Erythroblast (primary cell): ENCODE results near the gene TMEM169.
"Not testable (repeated sequence)": the region's sequence is repeated elsewhere in the genome, so short reads cannot be mapped to it uniquely, and the experiment has no call there.

Source experiments
- DNase-seq, 2 experiments: peaks; one replicate each; lab custom pipeline; 2025; lab: John Stamatoyannopoulos, UW
- GATA1 ChIP-seq: IDR thresholded peaks from 2 replicates; pipeline ENCODE4 v1.6.1; 2011; ENCODE audit warnings: low read depth, mild to moderate bottlenecking, control low read depth, low read length, moderate library complexity
- POLR2A ChIP-seq: IDR thresholded peaks from 2 replicates; pipeline ENCODE4 v1.6.1; 2011; ENCODE audit warnings: mild to moderate bottlenecking, low read length

TMEM169 gene

DNA sequence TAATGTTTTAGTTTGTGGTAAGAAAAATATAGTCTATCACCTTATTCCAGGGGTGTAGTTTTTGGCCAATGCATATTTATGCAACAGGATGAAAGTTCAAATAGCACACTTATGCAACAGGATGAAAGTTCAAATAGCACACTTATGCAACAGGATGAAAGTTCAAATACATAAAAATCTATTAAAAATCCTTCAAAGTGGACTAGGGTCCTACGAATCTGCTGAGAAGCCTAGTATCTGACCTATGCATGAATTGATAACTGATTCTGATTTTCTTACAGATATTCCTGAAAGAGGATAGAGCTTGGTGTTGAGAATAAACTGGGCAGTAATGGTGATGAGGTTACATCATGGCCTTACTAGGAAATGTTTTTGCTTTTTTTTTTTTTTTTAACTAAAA is 2.9 kb upstream of the TMEM169 start:
- DNase-seq, result peak in 1 of 2 experiments; percentile 45
- no peak for TF ChIP-seq GATA1

DNA sequence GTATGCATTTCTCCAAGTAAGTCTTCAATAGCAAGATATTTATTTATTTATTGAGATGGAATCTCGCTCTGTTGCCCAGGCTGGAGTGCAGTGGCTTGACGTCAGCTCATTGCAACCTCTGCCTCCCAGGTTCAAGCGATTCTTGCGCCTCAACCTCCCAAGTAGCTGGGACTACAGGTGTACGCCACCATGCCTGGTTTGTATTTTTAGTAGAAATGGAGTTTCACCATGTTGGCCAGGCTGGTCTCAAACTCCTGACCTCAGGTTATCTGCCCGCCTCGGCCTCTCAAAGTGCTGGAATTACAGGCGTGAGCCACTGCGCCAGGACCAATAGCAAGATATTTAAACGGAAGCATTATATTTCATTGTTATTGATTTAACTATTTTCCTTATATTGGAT is 1.7 kb upstream of the TMEM169 start:
- DNase-seq, result not testable (repeated sequence)

- no peak for DNase-seq
- no peak for TF ChIP-seq POLR2A
- TF ChIP-seq GATA1, result no peak
Observed at GRCh38 chr2:216081012-216081411, 707 bp upstream of the TMEM169 start.

- TF ChIP-seq POLR2A (no peak), GATA1 (no peak)
- DNase-seq, result no peak
Observed at GRCh38 chr2:216082117-216082711, 495 bp downstream of the TMEM169 start.

GRCh38 chr2:216082805-216083204 is 1.1 kb downstream of the TMEM169 start:
- DNase-seq, result peak in 1 of 2 experiments; percentile 6
- TF ChIP-seq POLR2A (no peak), GATA1 (no peak)

- no peak for DNase-seq
- TF ChIP-seq POLR2A, result no peak
- TF ChIP-seq GATA1, result no peak
Observed at GRCh38 chr2:216083464-216084281, 2.0 kb downstream of the TMEM169 start.

- DNase-seq, result no peak
- TF ChIP-seq GATA1, result no peak
- no peak for TF ChIP-seq POLR2A
Observed at GRCh38 chr2:216084547-216084946, 2.8 kb downstream of the TMEM169 start.

GRCh38 chr2:216086207-216086893 is 4.6 kb downstream of the TMEM169 start:
- DNase-seq, result no peak
- TF ChIP-seq POLR2A (no peak), GATA1 (no peak)

GRCh38 chr2:216090369-216090786 is 8.7 kb downstream of the TMEM169 start:
- no peak for DNase-seq

GRCh38 chr2:216092646-216093045 is 10.9 kb downstream of the TMEM169 start:
- no peak for DNase-seq
- TF ChIP-seq POLR2A (no peak), GATA1 (no peak)

More at GRCh38 chr2:216090369-216090786, 8.7 kb downstream of the TMEM169 start:
- no peak for TF ChIP-seq POLR2A
- no peak for TF ChIP-seq GATA1

GRCh38 chr2:216094701-216095100 is 13.0 kb downstream of the TMEM169 start:
- no peak for DNase-seq
- no peak for TF ChIP-seq GATA1
- no peak for TF ChIP-seq POLR2A

GRCh38 chr2:216098421-216099334 is 17.0 kb downstream of the TMEM169 start:
- TF ChIP-seq POLR2A (no peak), GATA1 (no peak)
- DNase-seq, result no peak

DNA sequence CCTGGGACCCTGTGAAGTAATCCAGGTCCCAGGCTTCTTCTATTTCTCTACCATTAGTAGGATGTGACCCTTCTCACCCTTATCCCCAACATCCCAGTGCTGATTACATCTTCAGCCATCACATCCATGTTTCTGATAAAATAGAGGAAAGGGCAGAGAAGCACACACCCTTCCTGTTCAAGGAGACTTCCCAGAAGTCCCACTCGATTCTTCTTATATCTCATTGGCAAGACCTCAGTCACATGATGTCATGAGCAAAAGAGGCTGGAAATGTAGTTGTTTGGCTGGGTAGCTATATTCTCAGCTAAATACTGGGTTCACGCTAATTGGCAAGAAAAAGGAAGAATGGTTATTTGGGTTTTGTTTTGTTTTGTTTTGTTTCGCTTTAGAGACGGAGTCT is 19.4 kb downstream of the TMEM169 start:
- no peak for TF ChIP-seq GATA1
- no peak for TF ChIP-seq POLR2A
- no peak for DNase-seq
